Thyroid gland (tissue), 4 donors: ENCODE data around the gene TGM3.

Experiments
- CTCF ChIP-seq, 6 experiments: fragments of 200-600 bp in 3 of 6; fragments of 450-650 bp in 3 of 6; sonication (generic) in 3 of 6; IDR thresholded peaks; one replicate each; pipeline ENCODE4 v1.5.1; 2016 to 2019; ENCODE audit warnings: antibody characterized with exemption in 6 of 6, mild to moderate bottlenecking in 2 of 6, inconsistent platforms in 1 of 6, moderate library complexity in 1 of 6
- POLR2A ChIP-seq, 2 donors: fragments of 450-650 bp; IDR thresholded peaks; one replicate each; pipeline ENCODE4 v1.6.1; 2017; ENCODE audit warnings: antibody characterized with exemption in 2 of 2, mild to moderate bottlenecking in 2 of 2, moderate library complexity in 1 of 2

DNA sequence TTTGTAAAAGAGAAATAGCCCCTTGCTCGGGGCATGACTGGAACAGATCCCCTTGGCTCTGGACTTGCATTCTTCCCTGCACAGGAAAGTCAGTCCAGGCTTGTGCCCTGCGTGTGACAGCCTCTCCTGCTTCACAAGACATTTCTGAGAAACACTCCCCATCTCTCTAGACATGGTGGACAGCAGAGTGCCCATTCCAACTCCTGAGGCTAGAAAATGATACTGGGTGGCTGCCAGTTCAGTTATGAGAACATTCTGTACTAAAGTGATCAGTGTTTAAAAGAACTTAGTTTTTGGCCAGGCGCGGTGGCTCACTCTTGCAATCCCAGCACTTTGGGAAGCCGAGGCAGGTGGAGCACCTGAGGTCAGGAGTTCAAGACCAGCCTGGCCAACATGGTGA is 41.3 kb downstream of the TGM3 start:
- TF ChIP-seq POLR2A (IDR thresholded peaks at IDR 0.05) (no peak), CTCF (IDR thresholded peaks at IDR 0.05) (no peak)
